ENCODE data around the gene SRSF7.

The SRSF7 gene

GRCh38 chr2:38701542-38701941, 49.6 kb downstream of the SRSF7 start:
- no peak for DNase-seq (ENCODE audit: low read depth)

DNA sequence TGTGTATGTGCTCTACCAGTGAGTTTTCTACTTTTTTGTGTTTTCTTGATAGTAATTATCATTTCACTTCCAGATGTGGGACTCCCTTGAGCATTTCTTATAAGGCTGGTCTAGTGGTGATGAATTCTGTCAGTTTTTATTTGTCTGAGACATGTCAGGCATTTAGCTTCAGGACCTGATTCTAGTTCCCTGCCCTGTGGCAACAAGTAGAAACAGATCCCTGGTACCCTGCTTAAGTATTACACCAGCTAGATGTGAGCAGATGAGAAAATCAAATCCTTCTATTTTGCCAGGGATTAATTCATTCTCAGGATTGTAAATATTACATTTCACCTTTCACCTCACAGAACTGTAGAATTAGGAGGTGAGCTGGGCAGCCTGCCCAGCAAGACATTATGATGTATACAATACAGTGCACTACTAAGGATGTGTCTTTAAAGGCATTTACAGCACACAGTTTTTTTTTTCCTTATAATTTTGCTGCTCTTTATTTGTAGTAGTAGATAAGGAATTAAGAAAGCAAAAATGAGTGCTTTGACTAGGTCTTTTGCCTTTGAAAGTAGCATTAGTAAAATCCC, 50.2 kb downstream of the SRSF7 start:
- DNase-seq (ENCODE audit: low read depth) = no peak

DNA sequence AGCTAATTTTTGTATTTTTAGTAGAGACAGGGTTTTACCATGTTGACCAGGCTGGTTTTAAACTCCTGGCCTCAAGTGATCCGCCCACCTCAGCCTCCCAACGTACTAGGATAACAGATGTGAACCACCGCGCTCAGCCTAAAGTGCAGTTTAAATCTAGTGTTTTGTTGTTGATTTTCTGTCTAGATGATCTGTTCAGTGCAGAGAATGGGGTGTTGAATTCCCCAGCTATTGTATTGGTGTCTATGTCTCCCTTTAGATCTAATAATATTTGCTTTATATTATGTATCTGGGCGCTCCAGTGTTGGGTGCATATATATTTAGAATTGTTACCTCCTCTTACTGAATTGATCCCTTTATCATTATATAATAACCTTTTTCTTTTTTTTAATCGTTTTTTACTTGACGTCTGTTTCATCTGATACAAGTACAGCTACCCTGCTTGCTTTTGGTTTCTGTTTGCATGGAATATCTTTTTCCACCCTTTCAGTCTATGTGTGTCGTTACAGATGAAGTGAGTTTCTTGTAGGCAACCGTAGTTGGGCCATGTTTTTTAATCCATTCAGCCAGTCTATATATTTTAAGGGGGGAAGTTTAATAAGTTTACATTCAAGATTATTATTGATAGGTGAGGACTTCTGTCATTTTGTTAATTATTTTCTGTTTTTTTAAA, 50.9 kb downstream of the SRSF7 start:
- DNase-seq (ENCODE audit: low read depth) = no peak

GRCh38 chr2:38698467-38699003, 52.6 kb downstream of the SRSF7 start:
- DNase-seq (ENCODE audit: low read depth) = no peak

DNA sequence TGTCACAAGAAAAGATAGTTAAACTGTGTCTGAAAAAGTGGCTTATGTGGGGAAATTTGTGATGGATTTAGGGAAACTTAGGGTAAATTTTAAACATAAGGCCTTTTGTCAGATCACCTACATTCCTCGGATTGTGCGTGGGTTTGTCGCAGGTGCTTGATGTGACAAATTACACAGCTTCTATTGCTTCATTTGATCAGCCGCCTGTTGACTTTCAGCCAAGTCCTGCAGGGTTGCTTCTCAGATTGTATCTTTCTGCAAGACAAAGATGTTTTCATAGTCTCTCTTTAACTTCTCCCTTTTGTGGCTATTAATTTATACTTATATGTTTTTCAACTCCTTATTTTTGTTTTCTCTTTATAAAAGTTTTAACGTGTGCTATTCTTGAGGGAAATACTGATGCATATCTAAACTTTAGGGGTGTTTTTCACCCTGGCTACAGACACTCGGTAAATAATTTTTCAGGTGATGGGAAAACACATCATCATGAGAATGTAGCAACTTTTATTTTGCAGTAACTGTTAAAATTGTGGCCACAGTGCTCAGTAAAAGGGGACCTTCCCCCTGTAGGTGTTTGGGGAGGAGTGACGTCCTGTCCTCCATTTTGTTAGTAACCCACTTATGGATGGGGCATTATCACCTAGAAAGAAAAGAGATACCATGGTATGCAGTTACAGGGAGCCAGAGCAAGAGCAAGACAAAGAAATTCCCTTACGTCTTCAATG, 53.9 kb downstream of the SRSF7 start:
- DNase-seq (ENCODE audit: low read depth) = no peak
